SKM-1 treated with dmso at 0.1 percent for 144 hours (cell line): ENCODE results near the gene AUH.
"Not testable (repeated sequence)": the region's sequence is repeated elsewhere in the genome, so short reads cannot be mapped to it uniquely, and the experiment has no call there.

Experiments
- DNase-seq: peaks from one replicate; lab custom pipeline; 2025; ENCODE audit not compliant: unreplicated experiment; lab: John Stamatoyannopoulos, UW

AUH gene

GRCh38 chr9:91212596-91213243 is 149.0 kb downstream of the AUH start:
- no peak for DNase-seq

- DNase-seq = no peak
Measured at GRCh38 chr9:91211919-91212318, 149.8 kb downstream of the AUH start.

- DNase-seq = no peak
Measured at GRCh38 chr9:91211414-91211813, 150.3 kb downstream of the AUH start.

- DNase-seq = no peak
Measured at GRCh38 chr9:91210318-91210717, 151.4 kb downstream of the AUH start.

- no peak for DNase-seq
Measured at GRCh38 chr9:91208837-91209236, 152.9 kb downstream of the AUH start.

- no peak for DNase-seq
Measured at GRCh38 chr9:91208419-91208745, 153.3 kb downstream of the AUH start.

GRCh38 chr9:91207729-91208418 is 153.8 kb downstream of the AUH start:
- DNase-seq = peak; percentile 31

GRCh38 chr9:91207397-91207728 is 154.4 kb downstream of the AUH start:
- DNase-seq = no peak

GRCh38 chr9:91206806-91207205 is 154.9 kb downstream of the AUH start:
- DNase-seq = no peak

GRCh38 chr9:91202736-91203283 is 158.9 kb downstream of the AUH start:
- no peak for DNase-seq

GRCh38 chr9:91200692-91201336 is 160.9 kb downstream of the AUH start:
- no peak for DNase-seq

GRCh38 chr9:91199739-91200497 is 161.8 kb downstream of the AUH start:
- DNase-seq = peak; percentile 52

GRCh38 chr9:91198881-91199280 is 162.8 kb downstream of the AUH start:
- DNase-seq = not testable (repeated sequence)

GRCh38 chr9:91198405-91198804 is 163.3 kb downstream of the AUH start:
- DNase-seq = no peak

GRCh38 chr9:91197232-91198181 is 164.2 kb downstream of the AUH start:
- DNase-seq = peak; percentile 64

GRCh38 chr9:91196103-91196950 is 165.4 kb downstream of the AUH start:
- DNase-seq = no peak

GRCh38 chr9:91195372-91196012 is 166.2 kb downstream of the AUH start:
- no peak for DNase-seq

- peak; percentile 66 for DNase-seq
Measured at GRCh38 chr9:91193658-91194391, 167.9 kb downstream of the AUH start.
